HCEC 1CT (cell line): ENCODE measurements around the gene RUNX1.

Experiments used
- DNase-seq: peaks from one replicate; pipeline ENCODE4 v3.0.0-alpha.2; 2017

The RUNX1 gene

DNA sequence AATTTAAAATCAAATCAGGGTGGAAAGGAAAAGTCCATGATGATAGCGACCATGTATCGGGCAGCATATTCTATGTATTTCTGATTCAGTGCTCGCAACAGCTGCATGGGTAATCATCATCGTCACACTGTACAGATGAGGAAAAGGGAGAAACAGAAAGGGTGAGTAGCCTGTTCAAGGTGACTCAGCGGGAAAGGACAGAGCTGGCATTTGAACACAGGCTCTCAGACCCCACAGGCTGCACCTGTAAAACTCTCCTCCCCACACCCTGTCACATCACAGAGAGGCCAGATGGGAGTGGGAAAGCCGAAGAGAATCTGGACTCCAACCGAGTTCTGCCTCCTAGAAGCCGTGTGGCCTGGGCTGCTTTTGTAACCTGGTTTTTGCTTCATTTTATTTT, 14.0 kb downstream of the RUNX1 start:
- DNase-seq = no peak

DNA sequence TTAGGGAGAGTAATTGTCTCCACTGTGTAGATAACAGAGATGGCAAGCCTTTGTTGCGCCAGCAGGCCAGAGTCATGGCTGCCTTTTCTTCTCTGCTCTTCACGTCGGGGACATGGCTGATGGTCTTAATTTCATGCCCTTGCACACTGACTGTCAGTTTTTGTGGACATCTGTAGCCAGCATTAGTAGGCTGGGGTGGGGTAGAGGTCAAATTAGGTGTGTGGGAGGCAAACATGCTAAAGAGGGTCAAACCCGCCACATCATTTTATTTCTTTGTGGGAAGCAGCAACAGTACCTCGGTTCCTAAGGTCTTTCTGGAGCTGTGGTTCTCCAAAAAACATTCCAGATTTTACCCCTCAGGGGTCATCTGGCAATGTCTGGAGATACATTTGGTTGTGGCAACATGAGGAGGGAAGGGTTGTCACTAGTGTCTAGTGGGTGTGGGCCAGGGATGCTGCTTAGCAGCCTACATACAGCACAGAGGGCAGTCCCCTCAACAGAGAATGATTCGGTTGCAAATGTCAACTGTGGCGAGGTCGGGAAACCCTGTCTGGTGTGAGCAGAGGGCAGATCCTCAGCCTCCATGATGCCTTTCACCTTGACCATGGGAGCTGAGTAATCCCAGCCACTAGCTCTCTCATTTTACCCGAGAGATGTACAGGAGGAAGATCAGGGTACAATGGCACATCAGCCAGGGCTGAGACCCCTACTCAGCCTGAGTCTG, 14.7 kb downstream of the RUNX1 start:
- DNase-seq = no peak

- no peak for DNase-seq
These were observed 16.4 kb downstream of the RUNX1 start for GRCh38 chr21:35032474-35033263.

GRCh38 chr21:35028451-35028978, 20.6 kb downstream of the RUNX1 start:
- DNase-seq = no peak

GRCh38 chr21:35027563-35028450, 21.3 kb downstream of the RUNX1 start:
- DNase-seq = no peak

- no peak for DNase-seq
These were observed 22.2 kb downstream of the RUNX1 start for GRCh38 chr21:35026617-35027562.

GRCh38 chr21:35026153-35026500, 23.0 kb downstream of the RUNX1 start:
- no peak for DNase-seq

DNA sequence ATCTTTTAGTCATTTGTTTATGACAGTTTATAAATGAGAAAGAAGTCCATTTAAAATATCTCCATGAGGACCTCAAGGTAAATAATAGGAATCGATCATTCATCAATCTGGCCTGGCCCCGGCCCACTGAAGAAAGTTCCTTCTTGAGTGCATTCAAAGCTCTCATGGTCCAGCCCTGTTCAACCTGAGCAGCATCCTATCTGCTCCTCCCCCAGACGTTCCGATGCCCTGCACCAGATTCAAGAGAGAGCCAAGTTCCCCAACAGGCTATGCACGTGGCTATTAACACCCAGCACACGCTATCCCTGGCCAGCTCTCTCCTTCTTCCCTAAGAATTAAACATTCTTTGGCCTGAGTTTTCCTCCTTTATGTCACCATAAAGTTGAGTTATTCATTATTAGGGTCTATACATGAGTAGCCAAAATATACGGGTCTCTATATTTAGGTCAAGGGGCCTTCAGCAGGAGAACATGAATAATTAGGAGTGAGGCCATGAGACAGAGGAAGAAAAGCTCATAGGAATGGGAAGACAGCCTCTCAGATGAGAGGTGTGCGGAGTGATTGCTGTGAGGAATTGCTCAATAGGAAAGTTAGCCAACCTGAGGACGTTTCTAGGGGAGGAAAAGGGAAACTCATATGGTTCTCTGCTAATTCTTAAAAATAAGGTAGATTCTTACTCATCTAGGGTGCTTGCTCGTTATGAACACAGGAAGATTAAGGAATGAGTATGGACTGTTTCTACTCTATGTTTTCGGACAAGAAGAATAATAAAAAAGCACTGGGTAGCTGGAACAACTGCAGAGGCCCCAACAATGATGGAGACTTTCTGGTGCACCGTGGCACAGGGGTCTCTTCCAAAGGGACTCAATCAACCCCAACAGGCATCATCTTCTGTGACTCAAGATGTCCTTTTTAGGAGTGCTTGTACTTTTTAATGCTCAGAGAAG, 23.6 kb downstream of the RUNX1 start:
- DNase-seq = no peak

GRCh38 chr21:35024513-35024912, 24.6 kb downstream of the RUNX1 start:
- DNase-seq = no peak

DNA sequence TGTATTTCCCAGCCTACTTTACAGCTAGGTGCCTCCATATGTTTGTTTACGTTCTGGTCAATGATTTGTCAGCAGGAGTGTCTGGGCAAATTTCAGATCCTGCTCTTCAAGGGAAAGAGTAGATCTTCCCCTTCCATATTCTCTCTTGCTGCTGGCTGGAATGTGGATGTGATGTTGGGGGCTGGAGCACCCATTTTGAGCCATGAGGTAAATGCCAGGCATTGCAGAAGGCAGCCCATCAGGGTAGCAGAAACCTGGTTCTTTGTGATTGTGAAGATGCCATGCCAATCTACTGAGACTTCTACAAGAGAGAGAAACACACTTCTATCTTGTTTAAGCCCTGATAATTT, 25.1 kb downstream of the RUNX1 start:
- DNase-seq = no peak

DNA sequence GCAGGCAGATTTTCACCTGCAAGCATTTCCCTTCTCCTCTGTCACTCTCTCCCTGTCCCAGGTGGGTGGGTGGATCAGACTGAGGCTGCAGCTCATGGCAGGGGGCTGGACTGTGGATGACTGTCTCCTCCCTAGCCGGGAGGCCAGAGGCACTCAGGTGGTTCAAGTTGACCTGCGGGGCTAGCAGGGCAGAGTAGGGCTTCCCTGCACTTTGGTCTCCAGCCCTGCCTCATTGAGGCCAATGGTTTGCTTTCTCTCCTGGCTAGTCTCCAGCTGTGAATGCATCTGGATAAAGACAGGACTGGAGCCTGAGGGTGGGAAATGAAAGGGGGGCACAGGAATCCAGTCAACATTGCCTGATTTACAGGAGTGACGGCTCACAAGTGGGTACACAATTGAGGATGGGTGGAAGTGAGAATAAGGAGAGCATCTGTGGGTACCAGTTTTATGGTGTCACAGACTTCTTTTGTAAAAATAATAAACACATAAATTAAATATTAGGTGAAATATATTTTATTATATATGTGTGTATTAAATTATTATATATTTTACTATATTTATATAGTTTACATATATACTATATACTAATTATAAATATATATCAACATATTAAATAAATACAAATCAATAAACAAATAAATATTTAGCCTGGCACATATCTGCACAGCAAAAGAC, 25.6 kb downstream of the RUNX1 start:
- no peak for DNase-seq

DNA sequence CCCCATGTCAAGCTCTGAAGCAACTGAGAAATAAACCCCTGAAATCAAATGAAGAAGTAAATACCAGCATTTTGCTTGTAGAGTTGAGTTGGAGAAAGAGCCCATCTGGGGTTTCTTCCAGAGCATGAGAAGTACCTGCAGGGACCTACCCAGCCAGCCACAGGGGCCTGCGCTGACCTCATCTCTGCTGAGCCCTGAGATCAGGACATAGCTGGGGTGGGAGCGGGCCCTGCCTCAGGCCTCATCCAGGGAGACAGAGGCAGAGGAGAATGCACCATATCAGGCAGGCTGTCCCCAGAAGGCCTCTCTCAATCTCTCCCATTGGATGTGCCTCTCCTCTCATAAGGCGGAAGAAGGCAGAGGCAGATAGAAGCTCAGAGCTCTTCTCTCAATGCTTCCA, 27.6 kb downstream of the RUNX1 start:
- no peak for DNase-seq

- DNase-seq = peak; percentile 57
These were observed 28.2 kb downstream of the RUNX1 start for GRCh38 chr21:35020902-35021301.

GRCh38 chr21:35020436-35020835, 28.7 kb downstream of the RUNX1 start:
- DNase-seq = no peak

DNA sequence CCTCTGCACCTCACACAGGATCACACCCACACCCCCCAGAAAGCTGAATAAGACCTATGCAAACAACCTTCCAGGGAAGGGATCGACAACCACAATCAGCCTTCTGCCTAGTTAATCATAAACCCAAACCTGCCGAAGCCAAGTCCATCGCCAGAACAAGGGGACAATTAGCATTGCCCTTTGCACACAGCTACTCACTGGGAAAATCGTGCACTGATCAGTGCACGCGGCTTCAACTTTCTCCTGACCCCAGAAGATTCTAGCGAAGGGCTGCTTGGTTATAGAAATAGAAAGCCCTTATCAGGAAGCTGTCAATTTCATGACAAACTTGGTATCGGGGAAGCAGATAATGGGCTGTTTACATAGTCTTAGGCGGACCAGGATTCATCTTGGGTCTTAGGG, 29.5 kb downstream of the RUNX1 start:
- no peak for DNase-seq

- DNase-seq = no peak
These were observed 31.8 kb downstream of the RUNX1 start for GRCh38 chr21:35017256-35017655.

DNA sequence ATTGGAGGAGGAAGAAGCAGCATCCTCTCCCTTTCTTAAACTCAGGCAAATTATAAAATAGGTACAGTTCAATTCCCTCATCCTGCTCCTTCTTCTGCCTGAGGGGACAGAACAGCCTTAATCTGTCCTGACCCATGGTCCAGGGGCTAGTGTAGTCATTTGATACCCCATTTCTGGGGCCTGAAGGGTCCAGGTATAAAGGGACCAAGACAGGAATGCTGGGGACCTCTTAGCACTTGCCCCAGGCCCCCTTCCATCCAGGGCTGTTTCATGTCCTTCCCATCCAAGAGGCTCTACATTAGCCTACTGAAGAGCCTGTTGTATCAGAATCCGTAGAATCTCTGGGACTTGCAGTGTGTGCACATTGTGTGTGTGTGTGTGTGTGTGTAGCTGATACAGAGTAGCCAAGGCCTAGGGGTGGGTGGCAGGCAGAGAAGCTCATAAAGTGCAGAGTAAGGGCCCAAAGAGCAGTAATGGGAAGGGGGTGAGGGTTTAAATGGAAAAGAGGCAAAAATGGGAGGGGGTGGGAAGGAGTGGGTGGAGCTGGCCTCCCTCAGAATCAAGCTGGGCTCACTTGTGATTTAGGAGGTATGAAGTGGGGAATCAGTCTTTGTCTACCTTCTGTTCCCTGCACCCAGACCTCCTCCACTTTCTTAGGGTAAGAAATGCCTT, 32.4 kb downstream of the RUNX1 start:
- no peak for DNase-seq

GRCh38 chr21:35016071-35016470, 33.0 kb downstream of the RUNX1 start:
- DNase-seq = no peak

GRCh38 chr21:35015435-35016024, 33.6 kb downstream of the RUNX1 start:
- DNase-seq = no peak
